HG03469 (cell line): ENCODE data around the gene IFI6.
"Not testable (repeated sequence)": the region's sequence is repeated elsewhere in the genome, so short reads cannot be mapped to it uniquely, and the experiment has no call there.

Source experiments
- ATAC-seq: cut with Tn5 transposase; IDR thresholded peaks from one replicate; pipeline ENCODE4 v1.9.1; 2021; ENCODE audit warnings: mild to moderate bottlenecking, moderate library complexity, moderate number of reproducible peaks; ENCODE audit not compliant: unreplicated experiment

The IFI6 gene

DNA sequence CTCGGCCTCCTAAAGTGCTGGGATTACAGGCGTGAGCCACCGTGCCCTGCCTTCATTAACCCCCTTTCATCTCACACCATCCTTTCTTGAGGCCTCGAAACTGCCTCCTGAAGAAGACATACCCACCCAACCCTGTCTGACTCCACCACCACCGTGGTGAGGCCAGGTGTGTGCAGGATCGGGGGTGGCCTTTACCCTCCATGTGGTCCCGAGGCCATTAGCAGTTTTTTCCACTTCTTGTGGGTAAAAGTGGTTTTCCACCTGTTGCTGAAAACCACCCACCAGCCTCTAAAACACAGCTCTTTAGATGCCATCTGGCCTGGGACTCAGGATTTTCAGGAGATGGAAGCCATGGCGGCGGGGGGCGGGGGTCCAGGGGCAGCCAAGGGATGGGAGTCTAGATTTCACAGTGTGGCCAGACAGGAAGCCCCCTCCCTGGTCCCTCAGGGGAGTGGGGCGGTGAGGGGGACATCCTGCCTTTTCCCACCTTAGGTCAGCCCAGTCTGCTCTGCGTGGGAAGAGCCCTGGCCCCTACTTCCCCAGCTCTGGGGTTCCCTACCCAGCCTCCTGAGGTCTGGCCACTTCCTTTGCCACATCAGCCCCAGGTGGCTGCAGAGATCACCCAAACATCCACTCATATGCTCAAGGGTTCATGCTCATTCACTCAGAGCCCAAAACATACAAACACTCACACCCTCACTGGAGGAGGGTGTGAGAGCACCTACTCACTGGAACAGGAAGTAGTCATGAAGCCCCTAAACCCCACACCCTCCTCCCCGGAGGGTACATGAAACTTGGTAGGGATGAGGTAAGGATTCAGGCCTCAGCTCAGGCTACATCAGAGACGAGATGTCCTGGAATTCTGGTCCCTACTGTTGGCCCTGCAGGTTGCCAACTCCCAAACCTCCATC lies 39.4 kb downstream of the IFI6 start:
- peak; percentile 32 for ATAC-seq

- ATAC-seq: no peak
Observed at GRCh38 chr1:27630859-27631491, 41.0 kb downstream of the IFI6 start.

DNA sequence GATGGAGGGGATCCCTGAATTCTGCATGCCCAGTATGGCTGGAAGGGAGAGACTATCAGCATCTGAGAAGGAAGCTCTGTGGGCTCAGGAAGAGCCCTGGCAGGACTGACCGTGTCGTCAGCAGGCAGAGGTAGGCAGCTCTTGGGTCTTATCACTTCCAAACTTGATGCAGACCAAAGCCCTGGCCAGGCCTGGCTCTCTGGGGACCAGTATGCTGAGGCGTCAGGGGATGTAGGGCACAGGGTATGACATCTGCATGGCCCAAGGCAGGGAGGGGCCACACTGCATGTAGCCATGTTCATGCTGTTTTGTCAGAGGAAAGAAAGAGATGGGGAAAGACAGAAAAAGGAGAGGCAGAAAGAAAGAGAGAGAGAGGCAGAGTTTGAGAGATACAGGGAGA lies 43.3 kb downstream of the IFI6 start:
- no peak for ATAC-seq

DNA sequence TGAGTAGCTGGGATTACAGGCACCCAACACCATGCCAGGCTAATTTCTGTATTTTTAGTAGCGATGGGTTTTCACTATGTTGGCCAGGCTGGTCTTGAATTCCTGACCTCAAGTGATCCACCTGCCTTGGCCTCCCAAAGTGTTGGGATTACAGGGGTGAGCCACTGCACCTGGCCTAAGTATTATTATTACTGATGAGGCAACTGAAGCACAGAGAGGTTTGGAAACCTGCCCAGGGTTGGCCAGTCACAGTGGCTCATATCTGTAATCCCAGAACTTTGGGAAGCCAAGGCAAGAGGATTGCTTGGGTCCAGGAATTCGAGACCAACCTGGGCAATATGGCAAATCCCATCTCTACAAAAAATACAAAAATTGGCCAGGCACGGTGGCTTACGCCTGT lies 44.3 kb downstream of the IFI6 start:
- ATAC-seq: not testable (repeated sequence)

- ATAC-seq: no peak
Observed at GRCh38 chr1:27627061-27627460, 44.9 kb downstream of the IFI6 start.

- no peak for ATAC-seq
Observed at GRCh38 chr1:27626031-27626935, 45.7 kb downstream of the IFI6 start.

DNA sequence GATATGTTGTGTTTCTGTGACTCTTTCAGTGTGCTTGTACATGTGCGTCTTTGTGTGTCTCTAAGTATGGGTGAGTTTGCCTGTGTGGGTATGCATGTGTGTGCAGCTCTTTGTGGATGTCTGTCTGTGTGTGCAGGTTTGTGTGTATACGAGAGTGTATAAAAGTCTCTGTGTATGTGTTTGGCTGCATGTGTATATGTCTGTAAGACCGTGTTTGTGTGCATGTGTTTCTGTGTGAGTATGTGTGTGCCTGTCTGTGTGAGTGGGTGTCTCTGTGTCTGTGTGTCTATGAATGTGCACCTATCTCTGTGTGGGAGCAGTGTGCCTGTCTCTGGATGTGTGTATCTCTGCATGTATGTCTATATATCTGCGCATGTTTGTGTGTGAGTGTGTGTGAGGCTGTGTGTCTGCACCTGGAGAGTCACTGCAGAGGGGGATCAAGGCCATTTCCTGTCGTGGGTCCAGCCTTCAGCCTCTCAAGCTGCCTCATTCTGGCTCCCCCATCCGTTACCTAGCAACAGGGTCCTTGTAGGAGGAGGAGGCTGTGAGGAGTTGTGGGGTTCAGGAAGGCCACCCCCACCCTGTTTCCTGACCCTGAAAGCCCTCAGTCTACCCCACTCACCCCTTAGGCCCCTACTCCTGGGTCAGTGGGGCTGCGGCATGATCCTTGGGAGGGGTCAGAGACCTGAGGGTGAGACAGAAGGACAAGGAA lies 47.4 kb downstream of the IFI6 start:
- ATAC-seq: no peak

- no peak for ATAC-seq
Observed at GRCh38 chr1:27623327-27624212, 48.4 kb downstream of the IFI6 start.

- no peak for ATAC-seq
Observed at GRCh38 chr1:27622828-27623227, 49.2 kb downstream of the IFI6 start.

DNA sequence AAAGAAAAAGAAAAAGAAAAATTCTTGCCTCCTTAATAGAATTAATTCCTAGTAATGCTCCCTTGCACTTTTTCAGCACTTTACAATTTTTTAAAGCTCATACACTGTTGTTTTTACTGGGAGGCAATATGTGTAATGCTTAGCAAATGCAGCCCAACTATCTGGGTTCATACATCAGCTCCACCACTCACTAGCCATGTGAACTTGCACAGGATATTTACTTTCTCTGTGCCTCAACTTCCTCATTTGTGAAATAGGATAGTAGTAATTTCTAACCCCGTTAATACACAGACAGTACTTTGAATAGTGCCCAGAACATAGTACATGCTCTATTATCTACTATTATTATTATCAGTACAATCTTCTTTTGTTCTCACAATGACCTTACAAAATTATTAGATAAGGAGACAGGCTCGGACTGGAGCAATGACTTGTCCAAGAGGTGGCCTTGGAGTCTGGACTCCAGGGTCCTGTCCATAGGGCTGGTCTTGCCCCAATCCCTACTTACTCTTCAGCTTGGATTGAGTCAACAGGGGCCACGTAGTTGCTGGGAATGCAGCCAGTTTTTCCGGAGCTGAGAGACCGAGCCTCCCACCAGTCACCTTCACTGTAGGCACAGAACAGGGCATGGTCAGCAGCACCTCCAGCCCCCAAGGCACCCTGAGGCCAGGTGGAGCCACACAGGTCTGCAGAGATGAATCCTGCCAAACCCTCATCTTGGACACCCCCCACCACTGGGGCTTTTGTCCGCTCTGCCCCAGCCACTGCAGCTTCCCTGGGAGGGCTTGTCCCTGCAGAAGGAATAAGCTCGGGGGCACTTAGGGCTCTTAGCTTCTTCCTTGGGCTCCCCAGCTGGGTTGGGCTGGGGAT lies 50.7 kb downstream of the IFI6 start:
- no peak for ATAC-seq

GRCh38 chr1:27619782-27620438 lies 52.1 kb downstream of the IFI6 start:
- not testable (repeated sequence) for ATAC-seq

- no peak for ATAC-seq
Observed at GRCh38 chr1:27618341-27619082, 53.5 kb downstream of the IFI6 start.

- ATAC-seq: no peak
Observed at GRCh38 chr1:27617420-27617819, 54.6 kb downstream of the IFI6 start.

DNA sequence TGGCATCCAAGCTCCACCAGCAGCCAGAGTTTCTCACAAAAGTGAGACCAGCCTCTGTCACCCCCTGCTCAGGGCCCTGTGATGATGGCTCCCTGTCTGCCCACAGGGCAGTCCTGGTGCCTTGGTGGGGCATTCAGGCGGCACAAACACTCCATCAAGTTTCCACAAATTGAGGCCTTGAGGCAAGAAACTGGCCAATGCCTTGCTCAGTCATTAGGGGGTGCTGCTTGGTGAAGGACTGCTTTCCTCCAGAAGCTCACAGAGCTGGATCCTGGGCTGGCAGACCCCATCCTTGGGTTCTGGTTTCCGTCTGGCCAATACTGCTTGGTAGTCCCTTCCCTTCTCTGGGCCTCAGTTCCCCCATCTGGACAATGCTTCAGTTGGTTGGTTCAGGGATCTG lies 55.6 kb downstream of the IFI6 start:
- ATAC-seq: no peak
